H9 (cell line): ENCODE results near the gene FNDC3B. TPM values are rescaled to one million over a fixed set of nuclear protein-coding genes. Genes with fewer than 3 reads are reported as not detected.
A peak's percentile ranks its signal among the peaks of the same experiment; 100 is the strongest.

Experiments
- DNase-seq: peaks from one replicate; pipeline ENCODE4 v3.0.0-alpha.2; 2017
- H2AFZ ChIP-seq: one replicate; pipeline ENCODE4 v1.6.1; 2013; ENCODE audit warnings: mild to moderate bottlenecking, low read length, control low read depth, moderate library complexity
- H2AK5ac ChIP-seq: 2 replicates; pipeline ENCODE4 v1.6.1; 2013; ENCODE audit warnings: low read length, control low read depth, mixed read lengths; ENCODE audit not compliant: insufficient read length
- H2BK120ac ChIP-seq: one replicate; pipeline ENCODE4 v1.6.1; 2013; ENCODE audit warnings: low read depth, mild to moderate bottlenecking, low read length, control low read depth, inconsistent platforms; ENCODE audit not compliant: poor library complexity, severe bottlenecking
- H2BK12ac ChIP-seq: 2 replicates; pipeline ENCODE4 v1.6.1; 2013; ENCODE audit warnings: low read length, control low read depth, mixed read lengths, low read depth; ENCODE audit not compliant: insufficient read length
- H2BK15ac ChIP-seq: 2 replicates; pipeline ENCODE4 v1.6.1; 2013; ENCODE audit warnings: low read depth, low read length, control low read depth
- H2BK20ac ChIP-seq: one replicate; pipeline ENCODE4 v1.6.1; 2013; ENCODE audit warnings: low read depth, mild to moderate bottlenecking, low read length, control low read depth, inconsistent platforms; ENCODE audit not compliant: poor library complexity, severe bottlenecking
- H2BK5ac ChIP-seq: 2 replicates; pipeline ENCODE4 v1.6.1; 2013; ENCODE audit warnings: low read length, control low read depth, mixed read lengths; ENCODE audit not compliant: insufficient read length
- H3K14ac ChIP-seq: 2 replicates; pipeline ENCODE4 v1.6.1; 2013; ENCODE audit warnings: low read length, control low read depth; ENCODE audit not compliant: insufficient read depth
- H3K18ac ChIP-seq: 2 replicates; pipeline ENCODE4 v1.6.1; 2013; ENCODE audit warnings: low read depth, mild to moderate bottlenecking, mixed read lengths, low read length, control low read depth; ENCODE audit not compliant: insufficient read length
- H3K23ac ChIP-seq: 2 replicates; pipeline ENCODE4 v1.6.1; 2013; ENCODE audit warnings: low read length, control low read depth, mixed read lengths, low read depth; ENCODE audit not compliant: insufficient read length
- H3K23me2 ChIP-seq: 2 replicates; pipeline ENCODE4 v1.6.1; 2013; ENCODE audit warnings: low read depth, mild to moderate bottlenecking, mixed read lengths, low read length, control low read depth; ENCODE audit not compliant: insufficient read length, poor library complexity, severe bottlenecking
- H3K27ac ChIP-seq: 2 replicates; pipeline ENCODE4 v1.5.1; 2013; ENCODE audit warnings: low read length, control low read depth, mixed read lengths, low read depth; ENCODE audit not compliant: insufficient read length
- H3K27me3 ChIP-seq: 2 replicates; pipeline ENCODE4 v1.6.1; 2013; ENCODE audit warnings: low read length, control low read depth, inconsistent platforms; ENCODE audit not compliant: insufficient read depth
- H3K4ac ChIP-seq: 2 replicates; pipeline ENCODE4 v1.6.1; 2013; ENCODE audit warnings: low read depth, mild to moderate bottlenecking, control low read depth, inconsistent platforms, low read length, moderate library complexity
- H3K4me1 ChIP-seq: 2 replicates; pipeline ENCODE4 v1.6.1; 2013; ENCODE audit warnings: low read length, control low read depth, inconsistent platforms; ENCODE audit not compliant: insufficient read depth
- H3K4me2 ChIP-seq: 2 replicates; pipeline ENCODE4 v1.6.1; 2013; ENCODE audit warnings: low read length, control low read depth, mixed read lengths; ENCODE audit not compliant: insufficient read length, insufficient read depth
- H3K56ac ChIP-seq: 2 replicates; pipeline ENCODE4 v1.6.1; 2013; ENCODE audit warnings: low read depth, mild to moderate bottlenecking, mixed read lengths, low read length, control low read depth; ENCODE audit not compliant: insufficient read length
- H3K79me1 ChIP-seq: 2 replicates; pipeline ENCODE4 v1.6.1; 2013; ENCODE audit warnings: low read depth, mild to moderate bottlenecking, moderate library complexity, low read length, control low read depth, inconsistent platforms; ENCODE audit not compliant: insufficient read depth, poor library complexity, severe bottlenecking
- H3K79me2 ChIP-seq: 2 replicates; pipeline ENCODE4 v1.6.1; 2013; ENCODE audit warnings: low read length, control low read depth, inconsistent platforms; ENCODE audit not compliant: insufficient read depth
- H3K9ac ChIP-seq: 2 replicates; pipeline ENCODE4 v1.6.1; 2013; ENCODE audit warnings: low read length, control low read depth, mixed read lengths; ENCODE audit not compliant: insufficient read length; ENCODE audit errors: extremely low read depth
- H3K9me3 ChIP-seq: one replicate; pipeline ENCODE4 v1.6.1; 2013; ENCODE audit warnings: low read depth, low read length, inconsistent platforms; ENCODE audit not compliant: control insufficient read depth
- H3T11ph ChIP-seq: one replicate; pipeline ENCODE4 v1.6.1; 2013; ENCODE audit warnings: mild to moderate bottlenecking, low read length, control low read depth, inconsistent platforms
- H4K20me1 ChIP-seq: one replicate; pipeline ENCODE4 v1.6.1; 2013; ENCODE audit not compliant: control insufficient read depth, insufficient read length, insufficient read depth
- H4K5ac ChIP-seq: 2 replicates; pipeline ENCODE4 v1.6.1; 2013; ENCODE audit warnings: low read depth, mild to moderate bottlenecking, mixed read lengths, low read length, control low read depth; ENCODE audit not compliant: insufficient read length
- H4K8ac ChIP-seq: replicated peaks from 2 replicates; pipeline ENCODE4 v1.6.1; 2013; ENCODE audit warnings: low read length, control low read depth, mixed read lengths, low read depth; ENCODE audit not compliant: insufficient read length
- H4K91ac ChIP-seq: 2 replicates; pipeline ENCODE4 v1.6.1; 2013; ENCODE audit warnings: low read depth, mild to moderate bottlenecking, moderate library complexity, mixed read lengths, low read length, control low read depth; ENCODE audit not compliant: insufficient read length
- H3K27ac Mint-ChIP-seq, 3 experiments: 2 replicates in 2 of 3; 3 replicates in 1 of 3; pipeline ENCODE4 v1.8.0; 2020 to 2021; ENCODE audit warnings: mixed read lengths in 3 of 3, mild to moderate bottlenecking in 1 of 3, moderate library complexity in 1 of 3
- H3K27me3 Mint-ChIP-seq: 2 replicates; pipeline ENCODE4 v1.8.0; 2021; ENCODE audit warnings: low read depth, mild to moderate bottlenecking, moderate library complexity, mixed read lengths
- H3K36me3 Mint-ChIP-seq, 3 experiments: 2 replicates in 2 of 3; 3 replicates in 1 of 3; pipeline ENCODE4 v1.8.0; 2020 to 2021; ENCODE audit warnings: low read depth in 3 of 3, mixed read lengths in 3 of 3; ENCODE audit not compliant: insufficient read depth in 1 of 3
- H3K4me1 Mint-ChIP-seq, 2 experiments: 2 replicates each; pipeline ENCODE4 v1.8.0; 2020; ENCODE audit warnings: mixed read lengths in 2 of 2
- H3K4me3 Mint-ChIP-seq, 2 experiments: 2 replicates in 1 of 2; 3 replicates in 1 of 2; pipeline ENCODE4 v1.8.0; 2020 to 2021; ENCODE audit warnings: mild to moderate bottlenecking in 2 of 2, mixed read lengths in 2 of 2, moderate library complexity in 1 of 2
- H3K9me3 Mint-ChIP-seq, 2 experiments: 2 replicates in 1 of 2; 3 replicates in 1 of 2; pipeline ENCODE4 v1.8.0; 2020; ENCODE audit warnings: mild to moderate bottlenecking in 2 of 2, mixed read lengths in 2 of 2, moderate library complexity in 1 of 2
- WGBS: extraction: QIAGEN DNeasy Blood & Tissue Kit; methylation state at CpG from one replicate; pipeline ENCODE4 v1.1.7; 2013; ENCODE audit warnings: missing lambda C conversion rate, low lambda C conversion rate, mixed read lengths; ENCODE audit not compliant: insufficient read length; ENCODE audit errors: extremely low coverage; 5-methylcytosine and 5-hydroxymethylcytosine counted together
- total RNA-seq: library from RNA; stranded (reverse); gene quantifications from 2 replicates; pipeline ENCODE4 v1.2.1, GENCODE V29; 2021
- TF ChIP-seq, protein P1 (sequence below): fragments of 200-600 bp; sonication (generic); conservative IDR thresholded peaks from 3 replicates; pipeline ENCODE4 v1.8.0; 2021; ENCODE audit warnings: antibody characterized with exemption, mild to moderate bottlenecking

FNDC3B gene
- total RNA-seq, 1 experiment from 2014 or later: 43.8 TPM

GRCh38 chr3:172329070-172329469 lies 289.7 kb downstream of the FNDC3B start:
- Histone ChIP-seq H3K27ac (no peak overlapping the region), H3K79me1 (no peaks in the 10 kb centered on the region)
- WGBS: no CpG with 5 or more reads among the region's 2 CpGs

More at GRCh38 chr3:172329070-172329469, 289.7 kb downstream of the FNDC3B start:
- Histone ChIP-seq H3K9ac (no peak overlapping the region), H3K4me1 (no peaks in the 10 kb centered on the region), H4K5ac (no peak overlapping the region), H3K23ac (no peak overlapping the region), H2BK15ac (no peak overlapping the region), H2AFZ (no peak overlapping the region), H3K23me2 (no peaks in the 10 kb centered on the region), H4K8ac (no peak overlapping the region), H3K27me3 (no peaks in the 10 kb centered on the region), H3K56ac (no peak overlapping the region), H2BK12ac (no peak overlapping the region), H3K4ac (no peak overlapping the region), H2BK120ac (no peak overlapping the region), H3K4me2 (no peak overlapping the region), H4K91ac (no peak overlapping the region), H3K79me2 (no peaks in the 10 kb centered on the region), H4K20me1 (no peaks in the 10 kb centered on the region), H2AK5ac (no peak overlapping the region), H3K18ac (no peak overlapping the region), H2BK5ac (no peak overlapping the region), H3T11ph (no peak overlapping the region), H2BK20ac (no peak overlapping the region), H3K9me3 (no peaks in the 10 kb centered on the region), H3K14ac (no peak overlapping the region)
- H3K27me3 Mint-ChIP-seq: no peaks in the 10 kb centered on the region
- peaks cover 27 to 55% (median 49%) of the 10 kb centered on the region in 3 experiments for H3K36me3 Mint-ChIP-seq
- DNase-seq: peak; percentile 45
- H3K27ac Mint-ChIP-seq: no peak overlapping the region; a peak in 1 of 7 replicates
- no peak overlapping the region for H3K4me3 Mint-ChIP-seq
- H3K4me1 Mint-ChIP-seq: peaks cover 2% of the 10 kb centered on the region in 2 experiments; a peak in 2 of 4 replicates
- TF ChIP-seq, protein P1, sequence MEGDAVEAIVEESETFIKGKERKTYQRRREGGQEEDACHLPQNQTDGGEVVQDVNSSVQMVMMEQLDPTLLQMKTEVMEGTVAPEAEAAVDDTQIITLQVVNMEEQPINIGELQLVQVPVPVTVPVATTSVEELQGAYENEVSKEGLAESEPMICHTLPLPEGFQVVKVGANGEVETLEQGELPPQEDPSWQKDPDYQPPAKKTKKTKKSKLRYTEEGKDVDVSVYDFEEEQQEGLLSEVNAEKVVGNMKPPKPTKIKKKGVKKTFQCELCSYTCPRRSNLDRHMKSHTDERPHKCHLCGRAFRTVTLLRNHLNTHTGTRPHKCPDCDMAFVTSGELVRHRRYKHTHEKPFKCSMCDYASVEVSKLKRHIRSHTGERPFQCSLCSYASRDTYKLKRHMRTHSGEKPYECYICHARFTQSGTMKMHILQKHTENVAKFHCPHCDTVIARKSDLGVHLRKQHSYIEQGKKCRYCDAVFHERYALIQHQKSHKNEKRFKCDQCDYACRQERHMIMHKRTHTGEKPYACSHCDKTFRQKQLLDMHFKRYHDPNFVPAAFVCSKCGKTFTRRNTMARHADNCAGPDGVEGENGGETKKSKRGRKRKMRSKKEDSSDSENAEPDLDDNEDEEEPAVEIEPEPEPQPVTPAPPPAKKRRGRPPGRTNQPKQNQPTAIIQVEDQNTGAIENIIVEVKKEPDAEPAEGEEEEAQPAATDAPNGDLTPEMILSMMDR: peak; percentile 58
- no peaks in the 10 kb centered on the region for H3K9me3 Mint-ChIP-seq
